ENCODE measurements around the gene NDUFAF7.
A peak's percentile ranks its signal among the peaks of the same experiment; 100 is the strongest.

NDUFAF7 gene

DNA sequence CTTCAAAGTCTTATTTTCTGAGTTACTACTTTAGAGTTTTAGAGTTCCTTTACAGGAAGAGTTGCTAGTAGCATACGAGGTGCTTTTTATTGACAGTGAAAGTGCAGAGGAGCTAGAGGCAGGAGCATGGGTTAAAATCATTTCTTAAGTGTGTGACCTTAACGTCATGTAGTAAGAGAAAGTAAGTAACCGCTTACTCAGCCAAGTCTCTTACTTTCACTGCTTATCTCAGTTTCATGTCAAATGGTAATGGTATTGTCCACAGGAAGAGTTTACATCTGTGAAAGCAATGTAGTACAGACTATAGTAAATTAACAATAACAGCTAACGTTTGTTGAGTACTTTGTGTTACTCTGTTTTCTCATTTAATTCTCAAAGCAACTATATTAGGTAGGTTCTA, 12.6 kb downstream of the NDUFAF7 start:
- H3K4me3 Mint-ChIP-seq: peak overlapping the region; percentile 23
- H3K27ac Mint-ChIP-seq: peak overlapping the region; percentile 31
- peaks cover 31% of the 10 kb centered on the region for H3K36me3 Mint-ChIP-seq
- H3K4me1 Mint-ChIP-seq: peaks cover 30% of the 10 kb centered on the region
- H3K27me3 Mint-ChIP-seq: no peaks in the 10 kb centered on the region
- no peaks in the 10 kb centered on the region for H3K9me3 Mint-ChIP-seq

DNA sequence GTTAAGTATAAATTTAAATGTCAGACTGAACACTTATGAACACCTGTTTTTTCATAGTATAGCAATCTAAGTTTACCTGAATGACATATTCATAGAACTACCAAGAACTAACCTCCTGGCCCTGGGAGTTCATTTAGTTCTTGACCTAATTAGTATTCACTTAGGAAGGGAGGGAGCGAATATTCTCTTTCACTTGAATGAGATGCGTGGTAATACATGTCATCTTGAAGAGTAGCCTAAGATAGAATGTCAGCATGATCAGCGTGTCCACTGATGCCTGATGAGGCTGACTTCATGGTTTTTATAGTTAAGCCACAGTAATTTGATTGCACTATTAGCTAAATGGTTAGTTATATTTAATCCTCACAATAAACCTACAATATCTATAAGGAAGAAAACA, 13.3 kb downstream of the NDUFAF7 start:
- H3K4me1 Mint-ChIP-seq: peaks cover 29% of the 10 kb centered on the region
- no peak overlapping the region for H3K4me3 Mint-ChIP-seq
- H3K27me3 Mint-ChIP-seq: no peaks in the 10 kb centered on the region
- H3K36me3 Mint-ChIP-seq: peaks cover 32% of the 10 kb centered on the region
- H3K9me3 Mint-ChIP-seq: no peaks in the 10 kb centered on the region
- H3K27ac Mint-ChIP-seq: no peak overlapping the region

DNA sequence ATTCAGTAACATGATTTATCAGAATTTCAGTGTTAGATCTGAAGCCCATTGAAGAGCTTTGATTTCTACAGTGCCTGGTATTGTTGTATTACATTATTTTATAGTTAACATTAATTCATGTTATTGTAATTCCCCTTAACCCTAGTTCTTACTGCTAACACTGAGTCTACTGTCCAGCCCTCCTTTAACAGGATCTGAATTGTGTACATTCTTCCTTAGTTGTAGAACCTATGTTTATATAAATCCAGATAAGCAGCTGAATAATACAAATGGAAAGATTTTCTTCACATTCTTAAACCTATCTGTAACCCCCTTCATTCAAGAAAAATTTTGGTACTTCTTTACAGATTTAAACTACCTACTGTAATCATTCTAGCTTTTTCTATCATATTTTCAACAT, 14.7 kb downstream of the NDUFAF7 start:
- H3K4me1 Mint-ChIP-seq: peaks cover 21% of the 10 kb centered on the region
- H3K4me3 Mint-ChIP-seq: no peak overlapping the region
- no peaks in the 10 kb centered on the region for H3K9me3 Mint-ChIP-seq
- no peaks in the 10 kb centered on the region for H3K27me3 Mint-ChIP-seq
- peaks cover 30% of the 10 kb centered on the region for H3K36me3 Mint-ChIP-seq
- peak overlapping the region; percentile 41 for H3K27ac Mint-ChIP-seq

DNA sequence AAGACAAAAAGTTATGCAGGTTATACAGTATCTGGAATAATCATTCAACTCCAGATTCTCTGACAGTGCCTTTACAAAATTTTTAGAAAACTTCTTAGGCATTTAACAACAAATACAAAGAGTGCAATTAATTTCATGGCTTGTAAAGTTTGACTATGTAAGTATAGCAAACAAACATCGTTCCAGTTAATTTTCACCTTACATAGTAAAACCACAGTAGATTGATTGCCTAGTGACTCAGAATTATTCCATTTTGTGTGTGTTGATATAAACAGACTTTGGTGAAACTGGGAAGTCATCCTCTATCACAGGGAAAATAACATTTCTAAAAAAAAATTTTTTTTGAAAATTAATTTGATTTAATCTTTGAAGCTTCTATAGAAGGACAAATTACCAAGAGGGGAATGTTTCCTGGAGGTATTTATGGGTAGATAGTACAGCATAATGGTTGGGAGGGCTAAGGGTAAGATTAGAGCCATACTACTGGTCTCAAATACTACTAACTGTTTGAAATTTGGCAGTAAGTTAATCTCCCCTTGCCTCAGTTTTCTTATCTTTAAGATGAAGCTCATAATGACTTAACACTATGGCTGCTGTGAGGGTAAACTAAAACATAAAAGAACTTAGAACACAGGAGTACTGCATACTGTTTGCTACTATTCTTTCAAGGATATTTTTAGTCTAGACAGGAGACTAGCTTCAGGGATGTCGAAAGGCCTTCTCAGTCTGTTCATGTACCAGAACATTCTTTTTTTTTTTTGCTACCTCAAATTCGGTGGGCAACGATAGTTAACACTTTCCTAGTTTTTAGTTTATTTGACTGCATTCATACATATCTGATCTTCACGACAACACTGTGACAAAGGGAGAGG, 19.6 kb downstream of the NDUFAF7 start:
- H3K36me3 Mint-ChIP-seq: peaks cover 28% of the 10 kb centered on the region
- H3K27me3 Mint-ChIP-seq: no peaks in the 10 kb centered on the region
- H3K27ac Mint-ChIP-seq: peak overlapping the region; percentile 66
- no peak overlapping the region for H3K4me3 Mint-ChIP-seq
- H3K4me1 Mint-ChIP-seq: peaks cover 14% of the 10 kb centered on the region
- H3K9me3 Mint-ChIP-seq: no peaks in the 10 kb centered on the region

DNA sequence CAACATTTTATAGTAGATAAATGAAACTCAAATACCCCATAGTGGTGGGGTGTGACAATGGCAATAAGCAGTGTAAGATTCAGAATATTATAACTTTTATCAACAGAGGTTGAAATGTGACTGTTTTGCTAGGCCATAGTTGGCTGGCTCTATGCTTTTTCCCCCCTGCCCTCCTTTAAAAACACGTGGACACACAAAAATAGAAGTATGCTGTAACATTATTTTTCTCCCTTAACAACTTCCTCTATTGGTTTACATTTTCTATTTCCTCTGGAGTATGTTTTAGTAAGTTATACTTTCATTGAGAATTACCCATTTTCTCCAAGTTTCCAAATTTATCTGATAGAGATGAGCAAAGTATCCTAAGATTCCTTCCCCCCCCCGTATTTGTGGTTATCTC, 31.1 kb downstream of the NDUFAF7 start:
- no peaks in the 10 kb centered on the region for H3K9me3 Mint-ChIP-seq
- no peak overlapping the region for H3K4me3 Mint-ChIP-seq
- H3K4me1 Mint-ChIP-seq: peaks cover 15% of the 10 kb centered on the region
- H3K27ac Mint-ChIP-seq: no peak overlapping the region
- H3K36me3 Mint-ChIP-seq: peaks cover 14% of the 10 kb centered on the region
- H3K27me3 Mint-ChIP-seq: no peaks in the 10 kb centered on the region

DNA sequence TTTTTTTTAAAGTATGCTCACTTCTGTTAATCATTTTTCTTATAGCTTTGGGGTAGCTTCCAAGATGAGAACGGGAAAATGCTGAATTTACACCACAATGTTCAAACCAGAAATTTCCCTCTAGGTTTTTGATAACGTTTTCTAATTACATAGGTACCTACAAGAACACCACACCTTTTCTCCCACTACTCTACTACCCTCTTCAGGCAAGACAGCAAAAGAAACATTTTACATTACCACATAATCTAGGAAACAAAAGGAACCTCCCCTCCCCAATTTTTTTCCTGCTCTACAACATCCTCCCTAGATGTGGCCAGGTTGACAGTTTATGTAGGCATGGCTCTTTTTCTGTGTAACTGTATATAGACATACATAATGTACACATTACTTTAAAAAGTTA, 32.4 kb downstream of the NDUFAF7 start:
- H3K27ac Mint-ChIP-seq: peak overlapping the region; percentile 57
- no peaks in the 10 kb centered on the region for H3K9me3 Mint-ChIP-seq
- peaks cover 22% of the 10 kb centered on the region for H3K36me3 Mint-ChIP-seq
- H3K4me3 Mint-ChIP-seq: no peak overlapping the region
- peaks cover 23% of the 10 kb centered on the region for H3K4me1 Mint-ChIP-seq
- H3K27me3 Mint-ChIP-seq: no peaks in the 10 kb centered on the region

DNA sequence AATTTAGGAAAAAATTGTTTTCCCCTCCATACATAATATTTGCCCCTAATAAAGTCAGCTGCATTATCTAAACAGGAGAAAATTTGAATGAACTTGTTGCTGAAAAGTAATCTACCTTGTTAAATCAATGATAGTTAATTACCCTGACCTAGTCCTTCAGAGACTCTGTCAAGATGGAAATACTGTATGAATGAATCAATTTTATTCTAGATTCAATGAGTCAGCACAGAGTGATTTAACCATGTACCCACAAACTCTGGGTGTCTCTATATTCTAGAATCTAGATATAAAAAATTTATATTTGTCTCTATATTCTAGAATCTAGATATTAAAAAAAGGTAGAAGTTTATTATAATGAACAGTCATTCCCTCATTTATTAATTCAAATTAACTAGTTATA, 36.2 kb downstream of the NDUFAF7 start:
- no peaks in the 10 kb centered on the region for H3K9me3 Mint-ChIP-seq
- peaks cover 21% of the 10 kb centered on the region for H3K4me1 Mint-ChIP-seq
- peak overlapping the region; percentile 77 for H3K27ac Mint-ChIP-seq
- no peaks in the 10 kb centered on the region for H3K27me3 Mint-ChIP-seq
- peaks cover 32% of the 10 kb centered on the region for H3K36me3 Mint-ChIP-seq
- H3K4me3 Mint-ChIP-seq: peak overlapping the region; percentile 24

DNA sequence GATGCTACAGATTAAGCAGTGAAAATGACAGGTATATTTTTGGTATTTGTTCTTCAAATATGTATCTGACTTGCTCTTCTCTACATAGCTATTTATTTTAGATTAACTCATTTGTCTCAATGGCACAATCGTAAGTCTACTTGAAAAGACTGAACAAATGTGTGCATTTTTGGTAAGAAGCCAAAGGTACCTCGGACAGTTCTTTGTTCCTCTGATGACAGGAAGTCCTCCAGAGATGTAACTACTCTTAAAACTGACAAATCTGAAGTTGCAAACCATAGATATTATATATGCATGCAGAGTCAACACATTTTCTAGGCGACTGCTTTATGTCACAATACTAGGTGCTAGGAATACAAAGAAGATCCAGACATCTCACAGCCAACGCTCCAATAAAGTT, 36.7 kb downstream of the NDUFAF7 start:
- Mint-ChIP-seq H3K27me3 (no peaks in the 10 kb centered on the region), H3K9me3 (no peaks in the 10 kb centered on the region), H3K36me3 (peaks cover 31% of the 10 kb centered on the region), H3K4me3 (no peak overlapping the region), H3K27ac (no peak overlapping the region), H3K4me1 (peaks cover 18% of the 10 kb centered on the region)

DNA sequence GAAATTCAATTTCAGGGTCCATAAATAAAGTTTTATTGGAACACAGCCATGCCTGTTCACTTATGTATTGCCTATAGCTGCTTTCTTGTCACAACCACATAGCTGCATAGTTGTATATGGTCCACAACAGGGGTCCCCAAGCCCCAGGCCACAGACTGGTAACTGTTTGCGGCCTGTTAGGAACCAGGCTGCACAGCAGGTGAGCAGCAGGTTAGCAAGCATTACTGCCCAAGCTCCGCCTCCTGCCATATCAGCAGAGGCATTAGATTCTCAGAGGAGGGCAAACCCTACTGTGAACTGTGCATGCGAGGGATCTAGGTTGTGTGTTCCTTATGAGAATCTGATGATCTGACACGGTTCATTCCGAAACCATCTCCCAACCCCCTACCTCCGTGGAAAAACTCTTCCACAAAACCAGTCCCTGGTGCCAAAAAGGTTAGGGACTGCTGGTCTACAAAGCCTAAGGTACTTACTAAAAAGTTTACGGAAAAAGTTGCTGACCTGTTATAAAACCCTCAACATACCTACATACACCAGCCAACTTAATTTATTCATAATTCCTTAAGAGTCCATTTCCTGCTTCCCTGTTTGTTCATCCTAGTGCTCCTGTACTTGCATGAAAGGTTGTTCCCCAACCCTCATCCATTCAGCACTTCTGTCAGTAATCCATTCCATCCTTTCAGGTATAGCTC, 40.1 kb downstream of the NDUFAF7 start:
- Mint-ChIP-seq H3K27ac (no peak overlapping the region), H3K4me3 (no peak overlapping the region), H3K27me3 (no peaks in the 10 kb centered on the region), H3K36me3 (peaks cover 26% of the 10 kb centered on the region), H3K4me1 (peaks cover 10% of the 10 kb centered on the region), H3K9me3 (no peaks in the 10 kb centered on the region)

DNA sequence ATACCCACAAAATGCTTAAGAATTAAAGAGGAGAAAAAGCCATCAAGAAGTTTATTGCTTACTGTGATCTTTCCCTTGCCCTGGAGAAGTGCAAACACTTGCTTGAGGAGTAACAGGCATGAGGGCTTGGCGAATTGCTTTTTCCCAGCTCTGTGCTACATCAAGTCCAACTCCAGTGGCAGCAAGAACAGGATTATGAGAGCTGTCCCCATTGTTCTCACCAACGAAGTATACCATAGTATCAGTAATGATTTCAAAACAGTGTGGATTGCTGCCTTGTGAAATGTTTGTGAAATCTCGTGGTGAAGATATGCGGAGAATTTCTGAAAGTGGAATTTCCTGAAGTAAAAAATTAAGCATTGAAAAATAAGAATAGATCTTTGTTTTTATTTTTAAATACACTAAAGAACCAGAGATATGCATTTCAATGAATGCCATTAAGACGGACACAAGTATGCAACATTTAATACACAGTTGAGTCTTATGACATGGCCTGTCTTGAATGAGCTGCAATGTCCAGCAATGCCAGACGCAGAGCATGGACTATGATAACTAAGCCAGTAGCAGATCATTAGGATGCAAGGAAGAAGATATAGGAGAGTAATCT, 43.0 kb downstream of the NDUFAF7 start:
- Mint-ChIP-seq H3K9me3 (no peaks in the 10 kb centered on the region), H3K36me3 (peaks cover 14% of the 10 kb centered on the region), H3K4me3 (no peak overlapping the region), H3K27me3 (no peaks in the 10 kb centered on the region), H3K4me1 (no peaks in the 10 kb centered on the region), H3K27ac (no peak overlapping the region)

DNA sequence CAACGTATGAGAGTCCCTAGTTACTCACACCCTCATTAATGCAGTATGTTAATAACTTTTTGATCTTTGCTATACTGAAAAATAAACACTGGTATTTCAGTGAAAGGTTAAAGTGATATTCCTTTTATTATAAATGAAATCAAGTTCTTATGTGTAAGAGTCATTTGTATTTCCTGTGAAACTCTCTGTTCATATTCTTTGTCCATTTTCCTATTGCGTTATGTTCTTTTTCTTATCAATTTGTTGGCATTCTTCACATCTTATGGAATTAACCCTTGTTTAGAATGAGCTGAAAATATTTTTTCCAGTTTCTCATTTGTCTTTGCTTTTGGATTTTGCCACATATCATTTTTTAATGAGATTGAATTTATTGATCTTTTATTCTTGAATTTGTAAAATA, 44.8 kb downstream of the NDUFAF7 start:
- no peak overlapping the region for H3K4me3 Mint-ChIP-seq
- no peak overlapping the region for H3K27ac Mint-ChIP-seq
- peaks cover 11% of the 10 kb centered on the region for H3K36me3 Mint-ChIP-seq
- H3K27me3 Mint-ChIP-seq: no peaks in the 10 kb centered on the region
- no peaks in the 10 kb centered on the region for H3K9me3 Mint-ChIP-seq
- no peaks in the 10 kb centered on the region for H3K4me1 Mint-ChIP-seq

DNA sequence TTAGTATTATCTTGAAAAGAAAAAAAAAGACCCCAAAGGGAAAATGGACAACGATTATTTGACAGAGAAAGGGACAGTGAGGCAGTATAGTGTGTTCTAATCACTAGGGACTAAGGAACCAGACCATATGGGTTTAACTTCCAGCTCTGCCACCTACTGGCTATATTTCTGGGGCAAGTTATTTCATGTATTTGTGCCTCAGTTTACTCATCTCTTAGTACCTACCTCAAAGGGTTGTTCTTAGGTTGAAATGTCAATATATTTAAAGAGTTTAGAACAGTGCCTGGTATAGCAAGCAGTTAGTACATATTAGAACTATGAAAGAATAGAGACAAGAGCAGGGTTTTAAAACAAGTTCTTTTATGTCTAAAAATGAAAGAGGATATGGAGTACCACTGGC, 50.5 kb downstream of the NDUFAF7 start:
- no peak overlapping the region for H3K27ac Mint-ChIP-seq
- H3K27me3 Mint-ChIP-seq: no peaks in the 10 kb centered on the region
- H3K4me1 Mint-ChIP-seq: no peaks in the 10 kb centered on the region
- peaks cover 6% of the 10 kb centered on the region for H3K36me3 Mint-ChIP-seq
- H3K9me3 Mint-ChIP-seq: no peaks in the 10 kb centered on the region
- H3K4me3 Mint-ChIP-seq: no peak overlapping the region

DNA sequence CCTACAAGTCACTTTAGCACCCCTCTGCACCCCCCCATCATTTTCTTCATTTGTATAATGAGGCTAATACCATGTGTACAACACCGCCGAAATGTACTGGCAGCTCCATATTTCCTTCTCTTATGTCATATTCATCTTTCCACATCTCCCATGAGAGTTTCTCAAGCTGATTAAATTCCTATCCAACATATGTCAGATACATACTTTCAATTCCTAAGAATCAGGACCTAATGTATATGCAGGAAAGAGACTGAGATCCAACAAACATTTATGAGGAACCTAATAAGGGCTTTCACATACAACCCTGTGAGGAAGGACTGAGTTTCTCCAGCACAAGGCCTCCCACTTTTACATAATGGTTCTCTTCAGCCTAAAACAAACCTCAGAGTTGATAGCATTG, 51.3 kb downstream of the NDUFAF7 start:
- H3K4me1 Mint-ChIP-seq: no peaks in the 10 kb centered on the region
- no peak overlapping the region for H3K27ac Mint-ChIP-seq
- H3K9me3 Mint-ChIP-seq: no peaks in the 10 kb centered on the region
- no peaks in the 10 kb centered on the region for H3K27me3 Mint-ChIP-seq
- H3K36me3 Mint-ChIP-seq: peaks cover 11% of the 10 kb centered on the region
- no peak overlapping the region for H3K4me3 Mint-ChIP-seq

DNA sequence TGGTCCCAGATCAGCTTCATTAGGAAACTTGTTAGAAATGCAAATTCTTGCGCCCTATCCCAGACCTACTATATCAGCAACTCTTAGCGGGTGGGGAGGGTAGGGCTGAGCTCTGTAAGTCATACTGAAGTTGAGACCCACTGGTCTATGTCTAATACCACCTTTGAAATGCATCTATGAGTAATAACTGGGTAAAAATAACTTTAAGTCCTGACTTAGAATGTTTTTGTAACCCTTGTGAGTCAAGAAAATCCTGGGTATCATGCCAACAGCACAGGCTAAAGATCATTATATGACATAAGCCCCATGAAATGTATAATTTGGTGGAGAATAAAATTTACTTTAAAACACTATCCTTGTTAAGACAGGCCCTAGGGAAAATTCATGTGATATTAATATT, 51.7 kb downstream of the NDUFAF7 start:
- Mint-ChIP-seq H3K4me1 (peaks cover 3% of the 10 kb centered on the region), H3K4me3 (no peak overlapping the region), H3K36me3 (peaks cover 16% of the 10 kb centered on the region), H3K27ac (no peak overlapping the region), H3K9me3 (no peaks in the 10 kb centered on the region), H3K27me3 (no peaks in the 10 kb centered on the region)

DNA sequence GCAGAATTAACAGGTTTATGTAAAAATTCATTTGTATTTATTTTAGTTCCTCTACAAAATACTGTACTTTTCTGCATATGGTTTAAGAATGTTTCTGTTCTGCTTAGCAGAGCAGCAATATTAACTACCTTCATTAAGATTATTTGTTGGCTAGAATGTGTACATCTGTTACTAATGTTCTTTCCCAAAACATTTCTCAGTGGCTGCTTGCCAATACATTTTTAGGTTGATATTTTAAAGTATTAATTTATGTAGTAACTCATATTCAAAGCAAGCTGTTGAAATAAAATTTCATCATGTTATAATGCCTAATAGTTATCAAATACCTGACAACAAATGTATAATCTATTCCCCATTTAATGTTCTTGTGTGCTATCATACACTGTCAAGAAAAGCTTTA, 52.9 kb downstream of the NDUFAF7 start:
- no peak overlapping the region for H3K4me3 Mint-ChIP-seq
- H3K27me3 Mint-ChIP-seq: no peaks in the 10 kb centered on the region
- no peaks in the 10 kb centered on the region for H3K9me3 Mint-ChIP-seq
- peaks cover 17% of the 10 kb centered on the region for H3K36me3 Mint-ChIP-seq
- no peak overlapping the region for H3K27ac Mint-ChIP-seq
- peaks cover 5% of the 10 kb centered on the region for H3K4me1 Mint-ChIP-seq

DNA sequence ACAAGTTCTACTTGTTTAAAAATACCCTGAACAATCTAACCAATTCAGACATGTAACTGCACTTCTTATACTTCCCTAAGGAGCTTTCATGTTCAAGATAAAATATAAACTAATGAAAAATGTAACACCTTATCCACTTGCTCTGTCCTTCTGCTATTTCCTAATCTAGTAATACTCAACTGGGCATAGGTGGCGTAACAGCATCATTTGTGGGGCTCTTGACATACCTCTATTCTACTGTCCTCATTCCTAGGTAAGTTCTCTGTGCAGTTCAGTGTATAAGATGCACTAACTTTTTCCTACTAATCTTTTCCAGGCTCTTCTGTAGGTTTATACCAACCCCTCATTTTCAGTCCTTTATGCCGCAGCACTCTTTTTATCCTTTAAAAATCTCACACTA, 56.5 kb downstream of the NDUFAF7 start:
- no peaks in the 10 kb centered on the region for H3K27me3 Mint-ChIP-seq
- peaks cover 23% of the 10 kb centered on the region for H3K36me3 Mint-ChIP-seq
- no peaks in the 10 kb centered on the region for H3K9me3 Mint-ChIP-seq
- H3K27ac Mint-ChIP-seq: no peak overlapping the region
- H3K4me1 Mint-ChIP-seq: peaks cover 5% of the 10 kb centered on the region
- H3K4me3 Mint-ChIP-seq: no peak overlapping the region

All from activated naive CD4-positive, alpha-beta T cell treated with anti-CD3 and anti-CD28 coated beads, Interleukin-2, amount 50 U/mL, for 24 hours (primary cell).